DOHH2 (cell line): ENCODE measurements around the gene CAB39.

Experiments
- H3F3A ChIP-seq: fragments of 200-600 bp; sonication (generic), shearing (Covaris generic); 2 replicates; pipeline ENCODE4 v1.6.0; 2016; ENCODE audit warnings: antibody characterized with exemption, mild to moderate bottlenecking; ENCODE audit not compliant: control insufficient read depth, insufficient read depth
- H3K27ac ChIP-seq: fragments of 200-600 bp; sonication (generic); 2 replicates; pipeline ENCODE4 v1.5.1; 2014; ENCODE audit warnings: low read depth, mild to moderate bottlenecking, low read length, moderate library complexity
- H3K27me3 ChIP-seq: fragments of 200-600 bp; sonication (generic); 2 replicates; pipeline ENCODE4 v1.6.1; 2014; ENCODE audit warnings: mild to moderate bottlenecking, low read length, mixed read lengths; ENCODE audit not compliant: control insufficient read depth
- H3K36me3 ChIP-seq: fragments of 200-600 bp; sonication (generic); 2 replicates; pipeline ENCODE4 v1.6.1; 2014; ENCODE audit warnings: mild to moderate bottlenecking, low read length, moderate library complexity, mixed read lengths; ENCODE audit not compliant: control insufficient read depth
- H3K4me1 ChIP-seq: fragments of 200-600 bp; sonication (generic); 2 replicates; pipeline ENCODE4 v1.6.1; 2014; ENCODE audit warnings: mild to moderate bottlenecking, low read length, mixed read lengths; ENCODE audit not compliant: control insufficient read depth
- H3K4me2 ChIP-seq: fragments of 200-600 bp; sonication (generic); 2 replicates; pipeline ENCODE4 v1.6.0; 2014; ENCODE audit warnings: mild to moderate bottlenecking, low read length, moderate library complexity
- H3K4me3 ChIP-seq: fragments of 200-600 bp; sonication (generic); 2 replicates; pipeline ENCODE4 v1.5.1; 2014; ENCODE audit warnings: mild to moderate bottlenecking, low read length, mixed read lengths
- H3K79me2 ChIP-seq: fragments of 200-600 bp; sonication (generic); 2 replicates; pipeline ENCODE4 v1.6.1; 2014; ENCODE audit warnings: mild to moderate bottlenecking, low read length, mixed read lengths; ENCODE audit not compliant: control insufficient read depth
- H3K9me2 ChIP-seq: fragments of 200-600 bp; sonication (generic); replicated peaks from 2 replicates; pipeline ENCODE4 v1.6.1; 2014; ENCODE audit warnings: mild to moderate bottlenecking, low read length, mixed read lengths; ENCODE audit not compliant: control insufficient read depth
- H3K9me3 ChIP-seq: fragments of 200-600 bp; sonication (generic); 2 replicates; pipeline ENCODE4 v1.6.1; 2014; ENCODE audit warnings: antibody characterized with exemption, low read length, mixed read lengths; ENCODE audit not compliant: control insufficient read depth, insufficient read depth
- H4K20me1 ChIP-seq: fragments of 200-600 bp; sonication (generic); 2 replicates; pipeline ENCODE4 v1.6.0; 2014; ENCODE audit warnings: low read depth, mild to moderate bottlenecking, antibody characterized with exemption, low read length, moderate library complexity; ENCODE audit not compliant: control insufficient read depth, insufficient read depth
- EZH2phosphoT487 ChIP-seq: fragments of 200-600 bp; sonication (generic); IDR thresholded peaks from 2 replicates; pipeline ENCODE4 v1.6.1; 2017; ENCODE audit warnings: borderline replicate concordance, mild to moderate bottlenecking, antibody characterized with exemption, low read length, moderate library complexity, mixed read lengths
- TF ChIP-seq, protein P1 (sequence below): fragments of 200-600 bp; sonication (generic); IDR thresholded peaks from one replicate; pipeline ENCODE4 v1.5.1; 2014; ENCODE audit warnings: antibody characterized with exemption, mild to moderate bottlenecking, low read depth, low read length; ENCODE audit not compliant: poor library complexity, severe bottlenecking

The CAB39 gene

DNA sequence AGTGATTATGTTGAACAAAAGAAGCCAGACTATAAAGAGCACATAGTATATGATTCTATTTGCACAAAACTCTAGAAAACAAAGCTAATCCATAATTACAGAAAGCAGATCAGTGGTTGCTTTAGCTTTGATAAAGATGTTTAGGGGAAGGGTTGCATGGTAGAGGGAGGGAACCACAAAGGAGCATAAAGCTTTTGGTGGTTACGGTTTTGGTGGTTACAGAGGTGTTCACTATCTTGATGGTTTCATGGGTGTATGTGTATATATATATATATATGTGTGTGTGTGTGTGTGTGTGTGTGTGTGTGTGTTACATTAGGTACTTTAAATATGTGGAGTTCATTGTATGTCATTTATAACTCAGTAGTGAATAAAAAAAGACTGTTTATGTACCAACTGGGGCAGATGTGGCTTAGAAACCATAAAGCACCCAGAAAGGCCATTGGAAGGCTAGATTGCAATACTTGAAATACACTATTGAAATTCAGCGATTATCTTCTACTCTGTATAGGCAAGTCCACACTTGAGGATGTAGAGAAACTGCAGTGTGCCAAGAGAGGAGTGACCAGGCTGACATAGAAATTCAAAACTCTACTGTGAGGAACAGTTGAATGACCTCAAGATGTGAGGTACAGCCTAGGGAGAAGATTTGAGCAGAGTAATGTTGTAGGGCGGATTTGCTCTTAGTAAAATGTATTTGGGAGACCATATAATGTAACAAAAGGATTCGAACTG, 60.6 kb downstream of the CAB39 start:
- Histone ChIP-seq H3K36me3 (peaks cover 8% of the 10 kb centered on the region), H4K20me1 (no peaks in the 10 kb centered on the region), H3K9me3 (no peaks in the 10 kb centered on the region), H3K27me3 (no peaks in the 10 kb centered on the region), H3F3A (peaks cover 3% of the 10 kb centered on the region; the same call in 1 of the 2 replicates), H3K9me2 (no peaks in the 10 kb centered on the region), H3K4me2 (no peak overlapping the region), H3K4me3 (no peak overlapping the region), H3K27ac (no peak overlapping the region), H3K79me2 (peaks cover 12% of the 10 kb centered on the region), H3K4me1 (no peaks in the 10 kb centered on the region)
- TF ChIP-seq, protein P1, sequence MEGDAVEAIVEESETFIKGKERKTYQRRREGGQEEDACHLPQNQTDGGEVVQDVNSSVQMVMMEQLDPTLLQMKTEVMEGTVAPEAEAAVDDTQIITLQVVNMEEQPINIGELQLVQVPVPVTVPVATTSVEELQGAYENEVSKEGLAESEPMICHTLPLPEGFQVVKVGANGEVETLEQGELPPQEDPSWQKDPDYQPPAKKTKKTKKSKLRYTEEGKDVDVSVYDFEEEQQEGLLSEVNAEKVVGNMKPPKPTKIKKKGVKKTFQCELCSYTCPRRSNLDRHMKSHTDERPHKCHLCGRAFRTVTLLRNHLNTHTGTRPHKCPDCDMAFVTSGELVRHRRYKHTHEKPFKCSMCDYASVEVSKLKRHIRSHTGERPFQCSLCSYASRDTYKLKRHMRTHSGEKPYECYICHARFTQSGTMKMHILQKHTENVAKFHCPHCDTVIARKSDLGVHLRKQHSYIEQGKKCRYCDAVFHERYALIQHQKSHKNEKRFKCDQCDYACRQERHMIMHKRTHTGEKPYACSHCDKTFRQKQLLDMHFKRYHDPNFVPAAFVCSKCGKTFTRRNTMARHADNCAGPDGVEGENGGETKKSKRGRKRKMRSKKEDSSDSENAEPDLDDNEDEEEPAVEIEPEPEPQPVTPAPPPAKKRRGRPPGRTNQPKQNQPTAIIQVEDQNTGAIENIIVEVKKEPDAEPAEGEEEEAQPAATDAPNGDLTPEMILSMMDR = no peak
- no peak for TF ChIP-seq EZH2phosphoT487

DNA sequence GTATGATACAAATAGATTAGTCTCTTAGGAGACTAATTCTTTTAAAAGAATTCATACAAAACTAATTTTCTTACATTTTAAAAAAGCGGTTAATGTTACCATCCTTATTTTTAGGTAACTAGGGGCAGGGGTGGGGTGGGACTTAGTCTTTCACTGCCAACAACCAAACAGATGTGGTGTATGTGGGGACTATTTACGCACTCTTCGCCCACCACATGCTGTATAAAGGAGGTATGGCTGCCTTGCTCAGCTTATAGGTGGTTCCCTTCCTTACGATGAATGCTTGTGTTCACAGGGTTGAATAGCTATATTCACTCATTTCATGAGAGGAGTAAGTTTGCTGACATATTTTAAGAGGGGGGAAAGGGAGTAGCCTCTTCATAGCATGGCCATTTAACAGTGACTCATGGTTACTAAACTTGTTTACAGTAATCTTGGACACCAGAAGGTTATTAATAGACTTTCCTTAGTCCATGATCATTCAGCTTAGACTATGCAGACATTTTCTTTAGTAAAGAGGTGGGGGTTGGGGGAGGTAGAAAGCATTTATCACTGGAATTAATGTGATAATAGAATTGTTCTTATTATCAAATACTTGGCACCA, 61.8 kb downstream of the CAB39 start:
- H3K36me3 ChIP-seq = peaks cover 12% of the 10 kb centered on the region
- H3K4me3 ChIP-seq = no peak overlapping the region
- H3K9me3 ChIP-seq = no peaks in the 10 kb centered on the region
- no peak overlapping the region for H3K27ac ChIP-seq
- no peaks in the 10 kb centered on the region for H3K9me2 ChIP-seq
- H3K79me2 ChIP-seq = peaks cover 21% of the 10 kb centered on the region
- no peaks in the 10 kb centered on the region for H4K20me1 ChIP-seq
- H3K27me3 ChIP-seq = no peaks in the 10 kb centered on the region
- peaks cover 3% of the 10 kb centered on the region; the same call in 1 of the 2 replicates for H3F3A ChIP-seq
- no peak for TF ChIP-seq EZH2phosphoT487
- TF ChIP-seq, protein P1 = no peak
- H3K4me1 ChIP-seq = no peaks in the 10 kb centered on the region
- H3K4me2 ChIP-seq = no peak overlapping the region

DNA sequence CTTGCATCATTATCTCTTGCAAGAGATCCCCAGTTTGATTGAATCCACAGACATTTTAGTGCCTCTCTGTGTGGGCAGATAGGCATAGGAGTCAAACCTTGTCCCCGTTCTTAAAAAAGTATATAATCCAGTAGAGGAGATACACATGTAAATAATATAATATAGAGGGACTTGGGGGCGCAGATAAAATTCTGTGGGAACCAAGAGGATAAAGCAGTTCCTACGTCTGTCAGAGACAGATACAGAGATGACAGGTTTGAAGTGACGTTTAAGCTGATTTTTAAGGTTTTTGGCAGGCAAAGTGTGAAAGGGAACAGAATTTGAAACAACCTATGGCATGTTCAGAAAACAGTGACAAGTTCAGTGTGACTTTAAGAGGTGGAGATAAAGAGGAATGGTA, 63.1 kb downstream of the CAB39 start:
- Histone ChIP-seq H3K4me3 (no peak overlapping the region), H3K4me2 (no peak overlapping the region), H3K9me2 (no peaks in the 10 kb centered on the region), H3K4me1 (no peaks in the 10 kb centered on the region), H3F3A (no peaks in the 10 kb centered on the region), H4K20me1 (no peaks in the 10 kb centered on the region), H3K36me3 (peaks cover 12% of the 10 kb centered on the region), H3K27ac (no peak overlapping the region), H3K79me2 (peaks cover 26% of the 10 kb centered on the region), H3K9me3 (no peaks in the 10 kb centered on the region), H3K27me3 (no peaks in the 10 kb centered on the region)
- no peak for TF ChIP-seq EZH2phosphoT487
- TF ChIP-seq, protein P1 = no peak
